NCI-H524 (cell line): ENCODE results near the gene PLEKHN1.
A peak's percentile ranks its signal among the peaks of the same experiment; 100 is the strongest.
"Not testable (repeated sequence)": the region's sequence is repeated elsewhere in the genome, so short reads cannot be mapped to it uniquely, and the experiment has no call there.

ENCODE experiments used
- DNase-seq, 2 experiments: peaks; one replicate each; lab custom pipeline; 2025; lab: John Stamatoyannopoulos, UW

Gene PLEKHN1

GRCh38 chr1:974293-974640 is 8.0 kb downstream of the PLEKHN1 start:
- no peak for DNase-seq

GRCh38 chr1:974687-975328 is 8.5 kb downstream of the PLEKHN1 start:
- DNase-seq: no peak

- no peak for DNase-seq
These were observed 9.1 kb downstream of the PLEKHN1 start for GRCh38 chr1:975365-975764.

- DNase-seq: peak; percentile 32 to 63
These were observed 9.8 kb downstream of the PLEKHN1 start for GRCh38 chr1:975896-976683.

GRCh38 chr1:976791-977190 is 10.5 kb downstream of the PLEKHN1 start:
- DNase-seq: not testable (repeated sequence)

- no peak for DNase-seq
These were observed 12.0 kb downstream of the PLEKHN1 start for GRCh38 chr1:978069-978834.

GRCh38 chr1:978835-979743 is 12.8 kb downstream of the PLEKHN1 start:
- DNase-seq: no peak

- DNase-seq: no peak
These were observed 13.4 kb downstream of the PLEKHN1 start for GRCh38 chr1:979744-980072.

- DNase-seq: no peak
These were observed 13.9 kb downstream of the PLEKHN1 start for GRCh38 chr1:980137-980571.

GRCh38 chr1:980602-981395 is 14.5 kb downstream of the PLEKHN1 start:
- DNase-seq: no peak

- DNase-seq: no peak
These were observed 15.2 kb downstream of the PLEKHN1 start for GRCh38 chr1:981491-981954.

GRCh38 chr1:981955-982558 is 15.8 kb downstream of the PLEKHN1 start, which contains the start of gene PERM1:
TSS of gene PERM1 (minus strand) at chr1:982093. CDS start at chr1:981029, 1,064 bp downstream.
- DNase-seq: no peak

- no peak for DNase-seq
These were observed 16.6 kb downstream of the PLEKHN1 start for GRCh38 chr1:982765-983436.

- DNase-seq: peak in 1 of 2 experiments; percentile 22
These were observed 17.7 kb downstream of the PLEKHN1 start for GRCh38 chr1:983798-984475.

GRCh38 chr1:984476-984814 is 18.2 kb downstream of the PLEKHN1 start:
- no peak for DNase-seq

- no peak for DNase-seq
These were observed 18.8 kb downstream of the PLEKHN1 start for GRCh38 chr1:985126-985525.

- not testable (repeated sequence) for DNase-seq
These were observed 21.8 kb downstream of the PLEKHN1 start for GRCh38 chr1:988061-988460.

GRCh38 chr1:991275-991674 is 25.0 kb downstream of the PLEKHN1 start:
- DNase-seq: not testable (repeated sequence)

- DNase-seq: no peak
These were observed 25.6 kb downstream of the PLEKHN1 start for GRCh38 chr1:991895-992294.
